GM19463 (cell line): ENCODE data around the gene TPM1.
A peak's percentile ranks its signal among the peaks of the same experiment; 100 is the strongest.

Experiments used
- ATAC-seq: cut with Tn5 transposase; IDR thresholded peaks from one replicate; pipeline ENCODE4 v1.9.1; 2021; ENCODE audit warnings: mild to moderate bottlenecking, moderate library complexity; ENCODE audit not compliant: unreplicated experiment

TPM1 gene

DNA sequence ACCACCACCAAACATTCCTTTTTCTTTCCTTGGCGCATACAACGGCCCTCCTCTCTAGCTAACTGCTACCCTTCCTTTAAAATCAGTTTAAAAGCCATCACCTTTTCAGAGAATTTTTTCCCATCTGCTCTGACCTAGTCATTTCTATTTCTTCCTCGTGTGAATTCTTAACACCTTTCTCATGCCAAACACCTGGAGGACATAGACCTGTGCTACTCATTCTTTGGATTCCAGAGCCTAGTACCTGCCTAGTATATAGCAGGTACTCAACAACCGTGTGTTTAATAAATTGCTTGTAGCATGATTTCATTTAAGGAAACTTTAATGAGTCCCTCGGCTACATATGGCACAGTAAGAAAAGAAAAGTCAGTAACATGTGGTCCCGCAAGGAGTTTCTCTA lies 2.0 kb upstream of the TPM1 start:
- no peak for ATAC-seq

DNA sequence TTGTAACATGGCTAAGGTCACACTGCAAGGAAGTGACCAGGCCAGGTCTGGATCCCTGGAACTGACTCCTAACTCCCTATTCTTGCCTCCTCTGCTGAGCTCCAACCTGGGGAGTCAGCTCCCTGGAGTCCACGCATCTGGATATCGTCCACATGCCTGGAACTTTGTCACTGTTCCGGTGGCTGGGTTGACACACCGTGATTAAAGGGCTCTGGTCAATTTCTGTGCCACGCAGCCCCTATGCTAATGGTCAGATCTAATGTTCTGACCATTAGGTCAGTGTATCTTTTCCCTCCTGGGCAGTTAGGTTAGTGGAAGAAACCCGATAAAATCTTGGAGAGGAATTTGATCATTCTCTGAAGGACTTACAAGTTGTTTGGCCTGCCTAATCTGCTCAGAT lies 1.6 kb upstream of the TPM1 start:
- no peak for ATAC-seq

DNA sequence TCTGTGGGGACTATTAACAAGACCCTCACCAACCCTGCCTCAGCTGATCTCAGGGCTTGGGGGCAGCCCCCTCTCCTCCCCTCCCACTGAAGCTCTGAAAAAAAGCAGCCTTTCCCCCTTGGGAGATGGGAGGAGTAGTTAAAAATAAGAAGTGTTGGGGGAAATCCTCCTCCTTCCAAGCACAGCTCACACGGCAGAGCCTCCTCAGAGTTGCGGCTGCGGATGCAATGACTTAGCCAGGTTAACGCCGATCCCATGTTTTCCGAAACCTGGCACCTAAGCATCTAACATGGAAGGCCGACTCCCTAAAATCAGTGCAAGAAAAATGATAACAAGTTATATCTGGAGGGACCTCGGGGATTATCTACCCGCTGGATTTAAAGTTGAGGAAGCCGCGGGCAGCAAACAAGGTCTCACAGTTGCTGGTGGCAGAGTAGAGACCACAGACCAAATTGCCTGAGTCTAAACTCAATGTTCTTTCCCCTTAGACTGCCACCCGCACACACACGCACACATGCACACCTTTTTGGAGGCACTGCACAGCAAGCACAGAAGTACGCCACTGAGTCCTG lies 1.1 kb upstream of the TPM1 start:
- ATAC-seq = no peak

DNA sequence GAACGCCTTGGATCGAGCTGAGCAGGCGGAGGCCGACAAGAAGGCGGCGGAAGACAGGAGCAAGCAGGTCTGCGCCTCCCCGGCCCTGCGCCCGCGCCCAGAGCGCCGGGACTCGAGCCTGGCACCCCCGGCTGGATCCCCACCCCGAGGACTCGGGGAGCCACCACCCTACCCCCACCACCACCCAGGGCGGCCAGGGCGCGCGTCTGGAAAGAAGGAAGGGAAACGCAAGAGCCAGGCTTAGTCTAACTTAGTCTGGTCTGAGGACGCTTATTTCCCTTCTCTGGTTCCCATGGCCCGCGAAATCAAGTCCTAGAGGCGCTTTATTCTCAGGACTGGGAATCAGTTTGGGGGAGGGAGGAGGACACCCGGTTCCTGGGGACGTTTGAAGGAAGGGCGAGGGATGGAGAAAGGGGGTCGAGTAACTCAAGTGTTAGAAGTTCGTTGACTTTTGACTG lies 359 bp downstream of the TPM1 start:
- no peak for ATAC-seq

DNA sequence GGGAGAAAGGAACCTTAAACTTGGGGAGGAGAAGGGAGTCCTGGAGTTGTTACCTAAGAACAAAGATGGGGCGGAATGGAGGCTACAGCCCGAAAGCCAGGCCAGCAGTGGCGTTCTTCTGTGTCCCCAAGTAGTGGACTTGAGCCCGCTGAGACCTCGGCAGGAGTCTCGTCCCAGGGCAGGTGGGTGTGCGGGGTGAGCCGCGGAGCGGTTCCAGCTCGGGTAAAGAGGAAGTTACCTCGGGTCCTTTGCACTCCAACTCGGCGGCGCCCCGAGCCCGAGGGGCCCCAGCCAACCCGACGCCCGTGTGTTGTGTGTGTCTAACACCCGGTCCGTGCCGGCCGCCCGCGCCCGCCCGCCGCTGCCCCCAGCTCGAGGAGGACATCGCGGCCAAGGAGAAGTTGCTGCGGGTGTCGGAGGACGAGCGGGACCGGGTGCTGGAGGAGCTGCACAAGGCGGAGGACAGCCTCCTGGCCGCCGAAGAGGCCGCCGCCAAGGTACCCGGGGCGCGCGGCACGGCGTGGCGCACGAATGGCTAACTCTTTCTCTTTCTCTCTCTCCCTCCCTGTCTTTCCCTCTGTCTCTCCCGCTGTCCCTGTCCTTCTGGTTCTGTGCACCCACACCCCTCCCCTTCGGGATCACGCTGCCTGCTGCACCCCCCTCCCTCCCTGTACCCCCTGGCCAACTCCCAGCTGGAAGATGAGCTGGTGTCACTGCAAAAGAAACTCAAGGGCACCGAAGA lies 959 bp downstream of the TPM1 start:
- ATAC-seq = no peak

DNA sequence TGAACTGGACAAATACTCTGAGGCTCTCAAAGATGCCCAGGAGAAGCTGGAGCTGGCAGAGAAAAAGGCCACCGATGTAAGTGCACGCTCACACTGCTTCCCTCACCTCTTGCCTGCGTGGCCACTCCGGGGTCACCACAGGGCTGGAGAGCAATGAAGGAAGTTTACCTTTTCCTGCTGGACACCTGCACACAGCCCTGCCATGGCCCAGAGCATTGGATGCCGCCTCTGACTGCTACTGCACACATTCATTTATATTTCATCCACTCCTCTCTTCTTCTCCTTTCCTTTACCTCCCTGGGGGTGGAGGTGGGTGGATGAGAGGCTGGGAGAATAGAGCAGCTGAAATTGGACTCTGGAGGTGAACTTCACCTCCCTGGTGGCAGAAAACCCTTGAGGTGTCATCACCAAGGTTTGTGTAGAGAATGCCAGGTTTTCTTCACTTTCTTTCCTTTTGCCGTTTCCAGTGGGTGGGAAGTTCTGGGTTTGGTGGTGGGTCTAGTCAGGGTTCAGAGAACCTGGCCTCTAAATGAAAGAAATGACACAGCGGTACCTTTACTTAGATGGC lies 1.6 kb downstream of the TPM1 start:
- no peak for ATAC-seq

DNA sequence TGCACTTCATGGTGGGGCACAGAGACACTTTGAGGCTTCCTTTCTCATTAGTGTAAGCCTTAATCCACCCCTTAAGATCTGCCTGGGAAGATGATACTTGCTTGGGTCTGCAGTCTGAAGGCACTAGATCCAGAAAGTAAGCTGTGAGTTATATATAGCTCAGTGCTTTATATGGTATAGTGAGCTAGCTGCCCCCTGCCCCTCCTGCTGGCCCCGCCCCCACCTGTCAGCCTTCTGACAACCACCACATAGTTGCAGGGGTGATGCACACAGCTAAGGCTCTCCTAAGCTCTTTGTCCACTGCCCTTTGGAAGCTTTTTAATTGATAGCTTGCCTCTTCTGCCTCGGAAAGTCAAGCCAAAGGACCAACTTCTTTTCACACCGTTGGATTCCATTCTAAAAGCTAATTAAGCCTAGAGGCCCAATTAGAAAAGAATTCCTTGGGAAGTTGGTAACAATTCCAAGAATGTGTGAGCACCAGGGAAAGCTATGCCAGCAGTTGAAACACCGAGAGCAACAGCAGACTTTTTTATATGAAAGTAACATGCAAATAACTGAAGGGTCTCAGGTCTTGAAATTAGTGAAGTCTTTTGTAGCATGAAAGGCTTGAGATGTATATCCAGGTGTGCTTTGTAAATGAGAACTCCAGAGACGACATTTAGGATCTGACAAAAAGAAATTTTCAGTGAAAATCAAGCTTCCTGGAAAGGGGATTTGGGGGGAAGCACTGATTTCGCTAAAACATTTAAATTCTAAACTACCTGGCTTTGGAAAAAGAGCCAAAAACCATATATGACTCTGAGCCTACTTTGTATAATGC lies 2.3 kb downstream of the TPM1 start:
- ATAC-seq = no peak

DNA sequence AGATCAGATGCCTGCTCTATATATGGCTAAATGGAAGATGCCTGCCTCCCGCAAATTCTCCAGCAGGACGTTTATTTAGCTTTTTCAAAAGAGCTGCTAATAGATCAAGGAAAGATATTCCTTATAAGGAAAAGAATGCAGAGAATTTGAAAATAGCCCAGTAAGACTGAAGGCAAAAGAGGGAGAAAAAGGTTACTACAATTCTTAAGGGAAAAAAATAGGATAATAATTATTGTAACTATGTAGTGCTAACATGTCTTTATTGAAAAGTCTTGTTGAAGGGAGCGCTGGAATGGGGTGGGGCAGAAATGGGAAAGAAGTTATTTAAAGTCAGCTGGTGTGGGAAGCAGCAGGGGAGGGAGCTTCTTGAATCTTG lies 2.9 kb downstream of the TPM1 start:
- ATAC-seq = no peak

DNA sequence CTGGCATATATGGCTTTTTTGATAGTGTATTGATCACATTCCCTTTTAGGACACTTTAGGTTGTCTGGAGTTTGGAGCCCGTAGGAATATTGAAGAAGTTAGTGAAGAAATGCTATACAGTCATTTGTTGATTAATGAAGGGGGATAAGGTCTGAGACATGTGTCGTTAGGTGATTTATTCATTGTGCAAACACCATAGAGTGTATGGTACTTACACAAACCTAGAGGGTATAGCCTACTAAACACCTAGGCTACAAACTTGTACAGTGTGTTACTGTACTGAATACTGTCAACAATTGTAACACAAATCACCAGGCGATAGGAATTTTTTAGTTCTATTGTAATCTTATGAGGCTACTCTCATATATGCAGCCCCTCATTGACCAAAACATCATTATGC lies 3.3 kb downstream of the TPM1 start:
- ATAC-seq = no peak

DNA sequence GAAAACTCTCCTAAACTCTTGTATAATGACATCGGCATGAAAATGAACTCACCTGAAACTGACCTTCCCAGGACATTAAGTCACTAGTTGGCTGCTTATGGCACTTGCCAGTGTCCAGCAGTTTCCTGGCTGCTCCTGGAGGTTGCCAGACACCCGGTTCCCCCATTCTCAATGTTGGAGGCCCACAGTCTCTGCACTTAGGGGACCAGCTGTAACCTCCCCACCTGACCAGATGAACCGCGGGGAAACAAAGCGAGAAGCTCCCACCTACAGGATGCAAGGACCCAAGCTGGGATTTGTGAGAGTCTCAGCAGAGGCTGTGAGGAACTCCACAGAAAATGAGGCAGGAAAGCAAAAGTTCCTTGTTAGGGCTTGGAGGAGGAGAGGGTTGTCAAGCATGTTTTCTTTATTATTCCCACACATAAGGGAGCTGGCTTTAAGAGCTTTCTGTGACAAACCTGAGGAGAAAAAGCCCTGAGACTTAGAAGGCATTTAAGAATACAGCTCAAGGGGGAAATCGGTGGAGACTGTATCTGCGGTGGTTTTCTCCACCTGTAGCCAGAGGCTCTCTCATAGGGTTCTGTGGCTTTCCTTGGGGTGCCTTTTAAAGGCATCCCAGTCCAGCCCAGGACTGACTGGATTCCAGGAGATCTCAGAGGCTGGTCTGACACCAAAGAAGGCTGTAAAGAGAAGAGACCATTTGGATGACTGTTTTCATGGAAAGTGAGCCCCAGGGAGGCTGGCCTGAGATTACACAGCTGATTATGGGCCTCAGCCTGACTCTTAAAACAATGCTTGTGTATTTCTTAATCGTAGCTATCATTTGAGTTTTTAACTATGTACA lies 4.6 kb downstream of the TPM1 start:
- ATAC-seq = no peak

DNA sequence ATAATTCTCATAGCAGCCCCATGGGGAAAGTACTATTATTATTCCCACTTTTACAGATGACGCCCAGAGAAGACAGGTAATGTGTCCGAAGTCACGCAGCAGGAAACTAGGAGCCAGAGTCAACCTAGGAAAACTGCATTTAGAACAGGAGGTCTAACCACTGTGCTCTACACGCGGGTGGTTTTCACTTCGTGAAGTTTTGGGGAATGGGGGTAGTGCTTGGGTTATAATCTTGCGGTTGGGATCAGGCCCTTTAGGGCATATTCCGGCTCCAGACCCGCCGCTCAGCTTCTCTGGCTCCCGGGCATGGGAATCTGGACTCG lies 5.2 kb downstream of the TPM1 start:
- ATAC-seq = no peak

DNA sequence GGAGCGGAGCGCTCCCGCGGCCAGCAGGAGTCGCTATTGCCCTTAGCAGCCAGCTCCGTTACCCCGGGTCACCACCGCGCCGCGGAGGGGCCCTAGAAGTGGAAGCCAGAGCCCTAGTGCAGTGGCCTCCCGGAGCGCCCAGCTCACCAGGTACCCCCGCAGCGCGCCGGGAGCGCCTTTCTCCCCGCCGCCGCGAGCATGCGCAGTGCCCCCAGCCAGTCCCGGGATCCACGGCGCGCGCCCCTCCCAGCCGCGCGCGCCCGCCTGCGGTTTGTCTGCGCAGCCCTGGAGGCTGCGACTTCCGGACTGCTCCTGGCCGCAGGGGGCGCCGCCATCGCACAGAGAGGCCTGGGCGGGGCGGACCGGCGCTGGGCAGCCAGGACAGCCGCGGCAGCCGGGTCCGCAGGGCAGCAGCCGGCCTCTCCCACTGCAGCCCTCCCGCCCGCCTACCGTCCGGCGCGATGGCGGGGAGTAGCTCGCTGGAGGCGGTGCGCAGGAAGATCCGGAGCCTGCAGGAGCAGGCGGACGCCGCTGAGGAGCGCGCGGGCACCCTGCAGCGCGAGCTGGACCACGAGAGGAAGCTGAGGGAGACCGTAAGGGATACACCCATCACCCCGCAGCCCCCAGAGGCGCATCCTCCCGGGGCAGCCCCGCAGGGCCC lies 5.7 kb downstream of the TPM1 start:
- peak; percentile 84 for ATAC-seq

DNA sequence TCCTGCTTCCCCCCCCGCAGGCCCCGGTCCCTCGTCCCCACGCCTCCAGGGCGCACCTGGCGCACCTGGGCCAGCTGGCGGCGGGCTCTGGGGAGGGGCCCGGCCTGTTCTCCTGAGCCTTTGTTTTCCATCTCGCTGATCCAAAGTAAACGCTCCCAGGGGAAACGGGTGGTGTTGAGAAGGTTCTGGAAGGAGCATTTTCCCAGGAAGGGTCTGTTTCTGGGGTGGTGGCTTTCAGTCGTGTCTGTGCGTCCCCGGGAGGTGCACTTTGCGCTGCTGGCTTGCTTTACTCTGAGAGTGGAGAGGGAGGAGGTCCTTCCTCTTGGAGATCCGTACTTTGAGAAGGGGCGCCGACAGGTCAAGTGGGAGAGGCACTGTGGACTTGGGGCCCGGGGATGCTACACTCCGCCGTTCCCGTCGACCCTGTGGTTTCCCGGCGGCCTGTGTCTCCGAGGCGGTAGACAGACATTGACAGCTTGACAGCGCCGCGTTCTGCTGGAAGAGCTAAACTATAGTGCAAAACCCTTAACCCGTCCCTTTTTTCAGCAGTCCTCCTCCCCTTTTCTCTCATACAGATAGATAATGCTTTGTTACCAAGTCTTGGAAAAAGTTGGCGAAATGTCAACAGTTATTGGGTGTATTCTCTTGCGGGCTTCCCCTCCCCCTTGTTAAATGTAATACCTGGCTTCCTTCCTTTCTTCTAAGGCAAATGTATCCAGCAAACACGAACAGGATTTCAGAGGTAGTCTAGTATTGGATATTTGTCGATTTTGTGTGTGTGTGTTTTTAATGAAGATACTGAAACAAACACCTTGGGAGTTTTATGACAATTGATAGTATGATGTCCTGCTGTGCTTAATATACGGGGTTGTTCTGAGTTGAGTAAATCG lies 6.5 kb downstream of the TPM1 start:
- ATAC-seq = no peak

DNA sequence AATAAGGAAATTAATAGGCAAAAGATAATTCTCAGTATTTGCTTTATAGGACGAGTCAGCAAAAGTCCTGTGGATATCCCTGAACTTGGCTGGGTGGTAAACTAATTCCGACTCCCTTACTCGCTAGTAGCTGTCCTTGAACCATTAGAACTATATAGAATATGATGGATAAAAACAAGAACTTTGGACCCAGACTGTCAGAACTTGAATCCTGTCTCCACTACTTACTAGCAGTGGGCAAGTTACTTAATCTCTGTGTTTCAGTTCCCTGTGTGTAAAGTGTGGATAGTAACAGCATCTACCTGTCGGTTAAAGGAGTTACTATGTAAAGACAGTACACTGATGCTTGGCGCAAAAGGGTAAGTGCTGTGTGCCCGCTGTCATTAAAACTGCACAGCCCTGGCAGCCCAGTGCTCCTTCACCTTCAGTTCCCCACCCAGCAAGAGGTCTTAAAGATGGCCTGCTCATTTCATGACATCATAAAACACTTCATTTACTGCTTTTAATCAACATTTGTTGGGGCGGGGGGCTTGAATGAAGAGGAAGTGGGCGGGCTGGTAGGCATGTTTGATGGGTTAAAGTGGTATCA lies 7.3 kb downstream of the TPM1 start:
- ATAC-seq = no peak

DNA sequence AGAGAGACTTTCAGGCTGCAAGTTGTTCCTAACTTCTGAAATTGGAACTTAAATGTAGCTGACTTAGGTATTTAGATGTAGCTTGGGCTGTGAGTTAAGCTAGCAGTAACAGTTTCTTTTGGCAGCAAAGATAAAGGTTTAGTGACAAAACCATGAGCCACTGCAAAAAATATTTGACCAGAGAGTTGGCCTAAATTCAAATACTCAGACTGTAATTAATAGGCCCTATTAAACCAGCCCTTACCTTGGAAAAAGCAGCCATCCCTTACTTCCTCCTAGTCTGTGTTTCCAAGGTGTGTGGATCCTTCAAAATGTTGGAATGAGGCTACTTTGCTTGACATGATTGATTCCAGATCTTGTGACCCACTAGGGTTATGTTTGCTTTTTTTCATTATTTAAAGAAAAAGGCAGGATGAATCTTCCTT lies 8.2 kb downstream of the TPM1 start:
- no peak for ATAC-seq

DNA sequence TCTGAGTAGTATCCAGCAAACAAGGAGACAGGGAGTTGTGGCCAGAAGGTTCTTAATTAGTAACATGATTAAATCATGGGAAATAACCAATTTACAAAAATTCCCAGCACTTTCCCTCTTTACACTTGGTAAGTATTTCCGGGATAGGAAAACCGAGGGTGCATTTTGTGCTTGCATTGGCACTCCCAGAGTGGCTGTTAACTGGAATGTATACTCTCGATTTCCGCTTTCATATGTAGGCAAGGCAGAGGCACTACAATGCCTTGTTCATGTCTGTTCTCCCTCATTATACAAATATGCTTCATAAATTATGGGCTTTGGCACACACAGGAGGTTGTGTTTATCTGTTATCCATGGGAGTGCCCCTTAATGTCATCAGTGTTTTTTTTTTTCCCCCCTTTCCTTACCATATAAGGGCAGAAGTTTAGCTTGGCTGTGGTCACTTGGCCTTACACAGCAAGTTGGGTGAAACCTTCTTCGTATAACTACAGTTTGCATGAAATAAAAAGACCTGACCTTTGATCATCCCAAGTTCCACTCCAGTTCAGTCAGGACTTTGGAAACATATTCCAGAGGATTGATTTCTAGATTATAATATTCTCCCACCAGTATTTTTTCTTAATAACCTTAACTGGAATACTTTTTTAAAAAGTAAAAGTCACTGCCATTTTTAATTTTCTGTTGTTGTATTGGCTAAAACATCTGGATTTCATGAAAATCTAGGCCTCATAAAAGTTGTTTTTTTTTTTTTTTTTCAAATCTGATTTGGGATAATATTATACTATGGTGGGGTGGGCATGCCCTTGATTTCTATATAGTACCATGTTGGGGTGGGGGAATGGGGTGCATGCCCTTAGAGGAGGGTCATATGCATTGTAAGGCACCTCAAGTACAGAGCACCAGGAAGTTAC lies 8.9 kb downstream of the TPM1 start:
- no peak for ATAC-seq

DNA sequence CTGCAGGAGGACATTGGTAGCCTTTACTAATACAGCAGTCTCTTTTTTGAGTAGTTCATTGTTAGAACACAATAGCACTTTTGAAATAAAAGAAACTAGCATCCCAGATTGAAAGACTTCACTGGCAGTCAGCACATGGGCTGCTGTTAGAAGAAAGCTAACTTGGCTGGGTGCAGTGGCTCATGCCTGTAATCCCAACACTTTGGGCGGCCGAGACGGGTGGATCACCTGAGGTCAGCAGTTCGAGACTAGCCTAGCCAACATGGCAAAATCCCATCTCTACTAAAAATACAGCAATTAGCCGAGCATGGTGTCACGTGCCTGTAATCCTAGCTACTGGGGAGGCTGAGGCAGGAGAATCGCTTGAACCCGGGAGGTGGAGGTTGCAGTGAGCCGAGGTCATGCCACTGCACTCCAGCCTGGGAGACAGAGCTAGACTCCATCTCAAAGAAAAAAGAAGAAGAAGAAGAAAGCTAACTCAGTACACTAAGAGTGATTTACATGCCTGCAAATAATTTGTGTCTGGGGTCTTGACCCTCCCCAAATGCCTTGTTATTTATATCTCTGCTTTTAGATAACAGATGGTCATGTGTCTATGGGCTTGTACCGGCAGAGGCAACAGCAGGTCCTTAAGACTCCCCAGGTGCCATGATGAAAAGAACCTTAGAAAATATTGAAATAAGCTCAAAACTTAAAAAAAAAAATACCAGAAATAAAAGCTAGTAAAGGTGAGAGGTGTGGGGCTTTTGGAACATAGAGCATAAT lies 9.7 kb downstream of the TPM1 start:
- ATAC-seq = no peak
